Lower leg skin (tissue), 3 donors: ENCODE results near the gene FANCC.

ENCODE experiments used
- CTCF ChIP-seq, 3 donors: fragments of 450-650 bp; IDR thresholded peaks; one replicate each; pipeline ENCODE4 v1.5.1; 2016; ENCODE audit warnings: antibody characterized with exemption in 3 of 3, mild to moderate bottlenecking in 3 of 3, moderate library complexity in 2 of 3
- POLR2A ChIP-seq, 2 donors: fragments of 450-650 bp; IDR thresholded peaks; one replicate each; pipeline ENCODE4 v1.6.1; 2016 to 2017; ENCODE audit warnings: antibody characterized with exemption in 2 of 2, mild to moderate bottlenecking in 1 of 2, moderate library complexity in 1 of 2

DNA sequence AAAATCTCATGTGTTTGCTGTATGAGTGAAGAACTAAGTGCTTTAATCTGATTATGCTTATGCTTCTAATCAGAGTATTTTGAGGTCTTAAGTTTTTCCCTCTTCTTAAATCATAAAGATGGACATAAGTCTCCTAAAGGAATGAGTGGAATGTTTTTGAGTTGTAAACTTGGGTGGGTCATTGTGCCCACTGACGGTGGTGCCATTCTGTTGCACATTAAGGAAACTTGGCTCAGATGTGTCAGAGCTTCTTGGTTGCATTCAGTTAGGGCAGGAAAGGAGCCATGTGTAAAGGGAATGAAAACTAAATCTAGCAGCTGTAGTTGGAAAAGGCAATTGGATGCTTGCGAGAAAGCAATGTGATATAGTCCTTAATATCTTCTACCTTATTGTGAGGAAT lies 256.6 kb downstream of the FANCC start:
- TF ChIP-seq CTCF (IDR thresholded peaks at IDR 0.05): no peak
- no peak for TF ChIP-seq POLR2A (IDR thresholded peaks at IDR 0.05)
